ENCODE results near the gene NTM.

- TF ChIP-seq CTCF (IDR thresholded peaks at IDR 0.05 in 8 of 11, conservative IDR thresholded peaks at IDR 0.05 in 3 of 11) (no peak), POLR2AphosphoS5 (IDR thresholded peaks at IDR 0.05) (no peak), POLR2A (IDR thresholded peaks at IDR 0.05) (no peak)
Observed at GRCh38 chr11:132022733-132023478, 652.5 kb downstream of the NTM start.

Measured in spleen (tissue), 7 donors.